H1 (cell line): Measurements from ENCODE around the gene GRIP2. TPM values are rescaled to one million over a fixed set of nuclear protein-coding genes. Genes with fewer than 3 reads are reported as not detected.

ENCODE experiments used
- CBX5 ChIP-seq: fragments of 300-800, 300-1000 bp; sonication (generic); IDR thresholded peaks from 2 replicates; pipeline ENCODE4 v1.7.1; 2016; ENCODE audit warnings: antibody characterized with exemption, low read length, low read depth
- CHD1 ChIP-seq: IDR thresholded peaks from 2 replicates; pipeline ENCODE4 v1.6.1; 2012; ENCODE audit warnings: low read depth, low read length, improper control_type of control experiment
- CREB1 ChIP-seq: IDR thresholded peaks from 2 replicates; pipeline ENCODE4 v1.6.1; 2012; ENCODE audit warnings: inconsistent platforms
- PHF8 ChIP-seq: fragments of 200-600 bp; sonication (generic); conservative IDR thresholded peaks from 2 replicates; pipeline ENCODE4 v1.7.1; 2012; ENCODE audit warnings: low read depth, mild to moderate bottlenecking, inconsistent platforms, low read length, moderate library complexity
- SP1 ChIP-seq: IDR thresholded peaks from 2 replicates; pipeline ENCODE4 v1.6.1; 2011; ENCODE audit warnings: low read depth, low read length
- TAF7 ChIP-seq: optimal IDR thresholded peaks from 2 replicates; pipeline ENCODE3; 2011; ENCODE audit warnings: low read depth, mild to moderate bottlenecking, inconsistent platforms, low read length, moderate library complexity, borderline replicate concordance
- polyA plus RNA-seq, 7 experiments: library from polyadenylated mRNA; depleted of rRNA in 3 of 7; stranded (reverse) in 5 of 7; unstranded in 2 of 7; fragments of >200 nt in 5 of 7; fragments of 200-250 nt in 2 of 7; gene quantifications; 1 replicate in 5 of 7; 2 replicates in 1 of 7; 4 replicates in 1 of 7; pipeline versions ENCODE4 v1.2.1 to v1.2.3, GENCODE V29; 2011 to 2013; ENCODE audit warnings: missing spikeins in 2 of 7, mixed read lengths in 2 of 7
- total RNA-seq: library from RNA; stranded (reverse); fragmentation: NEBNext Ultra II Directional; extraction: Animal tissue kit (Norgen Biotek cat#: 25700); gene quantifications from 2 replicates; pipeline ENCODE4 v1.2.1, GENCODE V29; 2021

The GRIP2 gene
- total and polyA plus RNA-seq, 2 of the 8 experiments (the other 6 are each of a cell fraction or from before 2014, with no cell fraction given) = 2.5 to 6.4 TPM

DNA sequence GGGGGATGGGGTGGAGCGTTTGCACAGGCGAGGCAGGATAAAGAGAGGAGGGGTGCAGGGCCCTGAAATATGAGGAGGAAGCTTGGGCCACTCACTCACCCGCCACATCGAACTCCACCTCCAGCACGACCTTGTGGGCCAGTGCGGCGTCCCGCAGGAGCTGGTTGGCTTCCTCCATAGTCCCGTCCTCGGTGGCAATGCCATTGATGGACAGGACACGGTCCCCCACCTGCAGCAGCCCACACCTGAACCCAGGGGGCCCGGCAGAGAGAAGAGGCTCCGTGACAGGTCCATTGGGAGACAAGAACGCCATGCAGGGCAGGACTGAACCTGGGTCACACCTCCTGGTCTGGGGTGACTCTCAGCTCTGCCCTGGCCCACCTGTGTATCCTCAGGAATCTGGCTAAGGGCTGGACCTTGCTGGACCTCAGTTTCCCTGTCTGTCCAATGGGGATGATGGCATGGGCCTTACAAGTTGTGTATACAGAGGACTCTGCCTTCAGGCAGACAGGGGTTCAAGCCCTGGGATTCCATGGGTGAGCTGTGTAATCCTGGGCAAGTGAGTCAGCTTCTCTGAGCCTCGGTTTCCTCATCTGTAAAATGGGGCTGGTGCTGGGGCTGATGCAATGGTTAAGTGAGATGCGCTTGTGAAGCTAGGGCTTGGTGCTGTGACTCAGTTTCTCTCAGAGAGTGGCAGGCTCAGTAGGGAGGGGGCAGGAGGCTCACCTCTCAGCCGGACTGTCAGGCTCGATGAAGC lies 26.4 kb downstream of the GRIP2 start (continued):
- TF ChIP-seq PHF8 (no peak), TAF7 (no peak), CHD1 (no peak), CBX5 (no peak), SP1 (no peak), CREB1 (no peak)
